Peyer's patch (tissue), 4 donors: ENCODE data around the gene MGAT5B. TPM values are rescaled to one million over a fixed set of nuclear protein-coding genes. Genes with fewer than 3 reads are reported as not detected.

Experiments used
- DNase-seq, 3 donors: peaks; one replicate each; pipeline ENCODE4 v3.0.0-alpha.2; 2017 to 2019
- H3K27ac ChIP-seq, 4 donors: fragments of 200-600 bp; sonication (generic); one replicate each; pipeline ENCODE4 v1.5.1; 2016 to 2019
- H3K27me3 ChIP-seq, 2 donors: fragments of 200-600 bp; sonication (generic); one replicate each; pipeline ENCODE4 v1.5.1; 2019
- H3K36me3 ChIP-seq, 3 donors: fragments of 200-600 bp; sonication (generic); one replicate each; pipeline ENCODE4 v1.5.1; 2016 to 2019
- H3K4me1 ChIP-seq, 4 donors: fragments of 200-600 bp; sonication (generic); one replicate each; pipeline ENCODE4 v1.5.1; 2016 to 2019
- H3K4me3 ChIP-seq, 4 donors: fragments of 200-600 bp; sonication (generic); 1 replicate in 3 of 4; 2 replicates in 1 of 4; pipeline ENCODE4 v1.5.1; 2016 to 2019; ENCODE audit warnings: mild to moderate bottlenecking in 1 of 4
- H3K9me3 ChIP-seq, 4 donors: fragments of 200-600 bp; sonication (generic); one replicate each; pipeline ENCODE4 v1.5.1; 2016 to 2019; ENCODE audit warnings: mild to moderate bottlenecking in 1 of 4
- CTCF ChIP-seq, 6 experiments: fragments of 450-650 bp in 4 of 6; fragments of 200-600 bp in 2 of 6; sonication (generic) in 1 of 6; IDR thresholded peaks; one replicate each; pipeline ENCODE4 v1.5.1; 2017 to 2019; ENCODE audit warnings: antibody characterized with exemption in 6 of 6, mild to moderate bottlenecking in 3 of 6, moderate library complexity in 1 of 6
- POLR2A ChIP-seq, 2 donors: fragments of 450-650 bp; IDR thresholded peaks; one replicate each; pipeline ENCODE4 v1.5.1; 2017; ENCODE audit warnings: antibody characterized with exemption in 2 of 2, mild to moderate bottlenecking in 2 of 2, moderate library complexity in 2 of 2
- total RNA-seq, 4 donors: library from RNA; depleted of rRNA; stranded (reverse); fragments of >200 nt; gene quantifications; one replicate each; pipeline ENCODE4 v1.1.0, GENCODE V29; 2016

Gene MGAT5B
- total RNA-seq, 4 donors from 2014 or later = 0.27 to 6.6 (median 0.47) TPM; not detected in 1

- Histone ChIP-seq H3K4me1 (no peaks in the 10 kb centered on the region), H3K4me3 (no peak overlapping the region), H3K27me3 (no peaks in the 10 kb centered on the region), H3K9me3 (no peaks in the 10 kb centered on the region), H3K27ac (no peak overlapping the region), H3K36me3 (no peaks in the 10 kb centered on the region)
- TF ChIP-seq CTCF (IDR thresholded peaks at IDR 0.05) (no peak), POLR2A (IDR thresholded peaks at IDR 0.05) (no peak)
- no peak for DNase-seq
Measured at GRCh38 chr17:76946772-76947135, 78.5 kb downstream of the MGAT5B start.

- TF ChIP-seq CTCF (IDR thresholded peaks at IDR 0.05) = no peak
- no peak for TF ChIP-seq POLR2A (IDR thresholded peaks at IDR 0.05)
- Histone ChIP-seq H3K9me3 (no peaks in the 10 kb centered on the region), H3K27me3 (no peaks in the 10 kb centered on the region), H3K36me3 (no peaks in the 10 kb centered on the region), H3K27ac (no peak overlapping the region), H3K4me1 (no peaks in the 10 kb centered on the region), H3K4me3 (no peak overlapping the region)
- no peak for DNase-seq
Measured at GRCh38 chr17:76947309-76947708, 79.1 kb downstream of the MGAT5B start.

GRCh38 chr17:76947771-76948170, 79.6 kb downstream of the MGAT5B start:
- Histone ChIP-seq H3K9me3 (no peaks in the 10 kb centered on the region), H3K27ac (no peak overlapping the region), H3K27me3 (no peaks in the 10 kb centered on the region), H3K36me3 (no peaks in the 10 kb centered on the region), H3K4me3 (no peak overlapping the region), H3K4me1 (no peaks in the 10 kb centered on the region)
- no peak for TF ChIP-seq CTCF (IDR thresholded peaks at IDR 0.05)
- DNase-seq = no peak

GRCh38 chr17:76948301-76948700, 80.1 kb downstream of the MGAT5B start:
- Histone ChIP-seq H3K27ac (no peak overlapping the region), H3K9me3 (no peaks in the 10 kb centered on the region), H3K4me3 (no peak overlapping the region), H3K4me1 (no peaks in the 10 kb centered on the region), H3K36me3 (no peaks in the 10 kb centered on the region), H3K27me3 (no peaks in the 10 kb centered on the region)
- DNase-seq = no peak
- no peak for TF ChIP-seq POLR2A (IDR thresholded peaks at IDR 0.05)
- no peak for TF ChIP-seq CTCF (IDR thresholded peaks at IDR 0.05)

GRCh38 chr17:76948726-76949342, 80.6 kb downstream of the MGAT5B start:
- H3K27ac ChIP-seq = no peak overlapping the region
- H3K36me3 ChIP-seq = no peaks in the 10 kb centered on the region
- no peak for DNase-seq
- no peaks in the 10 kb centered on the region for H3K27me3 ChIP-seq
- TF ChIP-seq POLR2A (IDR thresholded peaks at IDR 0.05) = no peak
- no peak for TF ChIP-seq CTCF (IDR thresholded peaks at IDR 0.05)
- H3K9me3 ChIP-seq = no peaks in the 10 kb centered on the region
- no peak overlapping the region for H3K4me3 ChIP-seq
- no peaks in the 10 kb centered on the region for H3K4me1 ChIP-seq
